Activated CD4-positive, alpha-beta T cell treated with anti-CD3 and anti-CD28 coated beads, Interleukin-2, amount 50 U/mL, for 1 hour (primary cell): ENCODE data around the gene A2M.

ENCODE experiments used
- DNase-seq: peaks from one replicate; pipeline ENCODE4 v3.0.0-alpha.2; 2020

Gene A2M

GRCh38 chr12:9120487-9121184, 4.9 kb upstream of the A2M start:
- no peak for DNase-seq

DNA sequence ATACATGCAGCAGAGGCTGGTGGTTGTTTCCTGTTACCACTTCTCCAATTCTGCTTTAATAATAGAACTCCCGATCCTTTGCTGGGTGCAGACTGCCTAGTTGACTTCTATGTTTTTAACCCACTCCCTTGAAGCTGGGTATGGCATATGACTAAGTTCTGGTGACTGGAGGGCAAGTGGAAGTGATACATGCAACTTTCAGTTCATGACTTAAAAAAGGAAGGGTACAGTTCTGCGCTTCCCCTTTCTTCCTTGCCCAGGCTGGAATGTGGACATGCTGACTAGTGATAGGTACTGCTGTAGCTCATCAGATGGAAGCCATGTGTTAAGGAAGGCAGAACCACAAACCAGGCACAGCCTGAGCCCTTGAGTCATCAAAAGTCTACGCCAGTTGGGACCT, 2.4 kb upstream of the A2M start:
- DNase-seq = no peak

GRCh38 chr12:9114946-9115345, 773 bp downstream of the A2M start:
- DNase-seq = no peak

DNA sequence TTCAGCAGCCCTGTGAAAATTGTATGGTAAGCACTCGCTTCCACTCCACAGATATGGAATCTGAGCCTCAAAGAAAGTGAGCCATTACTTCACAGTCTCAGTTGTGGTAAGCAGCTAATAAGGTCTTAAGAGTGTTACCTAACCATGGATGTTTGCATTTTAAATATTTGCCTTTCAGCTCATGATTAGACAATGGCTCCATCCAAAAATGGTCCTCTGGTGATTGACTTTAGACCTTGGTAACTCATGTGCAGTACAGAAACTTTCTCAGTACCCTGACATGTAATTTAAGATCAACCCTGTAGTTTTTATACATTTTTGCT, 1.8 kb downstream of the A2M start:
- no peak for DNase-seq

DNA sequence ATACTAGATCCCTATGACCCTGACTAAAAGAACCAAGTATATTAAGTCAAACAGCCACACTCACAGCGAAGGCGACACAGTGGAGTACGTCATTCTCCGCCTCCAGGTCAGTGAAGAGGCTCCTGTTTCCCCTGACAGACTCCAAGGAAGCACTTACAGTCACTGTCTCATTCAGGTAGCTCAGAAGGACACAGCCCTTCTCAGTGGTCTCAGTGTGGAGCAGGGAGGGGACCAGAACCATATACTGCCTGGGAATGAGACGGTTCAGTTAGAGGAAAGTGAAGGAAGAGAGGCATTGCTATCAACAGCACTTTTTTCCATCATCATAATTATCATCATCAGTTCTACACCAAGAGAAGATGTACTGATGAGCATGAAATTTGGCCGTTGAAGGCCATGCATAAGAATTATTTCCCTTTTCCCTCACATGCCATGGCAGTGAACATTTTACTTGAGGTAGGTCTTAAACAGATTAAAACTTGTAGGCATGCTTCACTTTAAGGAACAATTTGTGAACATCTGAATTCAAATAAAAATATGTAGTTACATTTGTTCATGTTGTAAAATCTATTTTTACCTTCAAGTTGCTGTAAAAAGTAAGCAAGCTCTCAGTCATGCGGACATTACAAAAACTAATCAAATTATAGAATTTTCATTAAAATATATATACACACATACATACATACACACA, 2.3 kb downstream of the A2M start:
- no peak for DNase-seq

GRCh38 chr12:9112076-9112853, 3.5 kb downstream of the A2M start:
- DNase-seq = no peak

GRCh38 chr12:9111525-9111924, 4.2 kb downstream of the A2M start:
- no peak for DNase-seq

- no peak for DNase-seq
Measured at GRCh38 chr12:9109737-9110491, 5.8 kb downstream of the A2M start.

DNA sequence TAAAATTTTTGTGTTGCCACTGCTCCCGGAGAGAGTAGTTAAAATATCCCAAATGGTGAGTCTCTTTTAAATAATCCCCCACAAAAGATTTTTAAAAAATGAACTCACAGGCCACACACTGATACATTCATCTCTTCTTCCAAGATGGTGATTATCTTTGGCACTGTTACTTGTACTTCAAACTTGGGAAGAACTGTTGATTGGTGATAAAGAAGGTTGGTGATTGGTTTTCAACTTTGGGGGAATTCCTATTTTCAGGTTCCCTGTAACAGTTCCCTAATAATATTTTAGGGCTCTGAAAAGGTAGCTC, 6.6 kb downstream of the A2M start:
- no peak for DNase-seq

- DNase-seq = no peak
Measured at GRCh38 chr12:9108504-9109212, 7.1 kb downstream of the A2M start.

- no peak for DNase-seq
Measured at GRCh38 chr12:9107542-9107873, 8.2 kb downstream of the A2M start.

- no peak for DNase-seq
Measured at GRCh38 chr12:9106610-9107541, 8.8 kb downstream of the A2M start.

DNA sequence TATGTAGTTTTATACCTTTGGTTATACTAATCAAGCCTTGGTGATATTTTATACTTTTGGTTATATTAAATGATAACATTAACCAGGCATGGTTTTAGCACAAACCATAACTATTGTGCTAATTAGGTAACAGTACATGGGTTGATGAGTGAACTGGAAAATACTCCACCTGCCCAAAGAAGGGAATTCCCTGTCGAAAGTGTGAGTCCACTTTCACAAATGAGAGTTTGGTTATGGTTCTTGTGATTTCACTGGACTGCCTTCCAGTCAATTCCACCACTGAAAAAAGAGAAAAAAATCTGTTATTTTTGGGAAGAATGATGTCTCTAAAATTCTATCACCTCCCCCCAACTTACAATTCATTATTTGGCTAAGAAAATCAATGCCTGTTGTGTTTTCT, 9.7 kb downstream of the A2M start:
- no peak for DNase-seq

DNA sequence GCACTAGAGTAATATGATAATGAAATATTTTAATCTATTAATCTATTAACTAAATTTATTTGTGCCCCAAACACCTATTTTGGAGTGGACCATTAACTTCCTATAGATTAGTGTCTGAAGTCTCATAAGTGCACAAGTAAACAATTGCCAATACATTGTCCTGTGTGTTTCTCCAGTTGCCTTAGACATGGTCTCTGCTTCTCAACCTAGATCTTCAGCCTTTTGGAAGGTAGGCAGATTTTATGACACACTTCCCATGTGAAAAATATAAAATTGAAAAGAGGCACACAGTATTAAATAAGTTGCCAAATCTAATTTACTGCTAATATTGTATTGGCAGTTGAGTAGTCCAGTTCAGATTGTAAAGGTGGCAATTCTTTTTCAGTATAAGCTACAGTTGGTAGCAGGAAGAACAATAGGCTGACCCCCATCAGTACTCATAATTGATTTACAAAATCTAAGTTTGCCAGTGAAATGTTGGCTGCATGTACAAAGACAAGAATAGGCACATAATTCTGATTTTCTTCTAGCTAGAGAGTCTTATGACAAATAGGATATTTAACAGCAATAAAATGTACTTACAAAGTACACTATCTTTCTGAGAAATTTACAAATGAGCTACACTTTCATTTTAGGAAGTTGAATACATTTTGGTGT, 10.8 kb downstream of the A2M start:
- DNase-seq = no peak

DNA sequence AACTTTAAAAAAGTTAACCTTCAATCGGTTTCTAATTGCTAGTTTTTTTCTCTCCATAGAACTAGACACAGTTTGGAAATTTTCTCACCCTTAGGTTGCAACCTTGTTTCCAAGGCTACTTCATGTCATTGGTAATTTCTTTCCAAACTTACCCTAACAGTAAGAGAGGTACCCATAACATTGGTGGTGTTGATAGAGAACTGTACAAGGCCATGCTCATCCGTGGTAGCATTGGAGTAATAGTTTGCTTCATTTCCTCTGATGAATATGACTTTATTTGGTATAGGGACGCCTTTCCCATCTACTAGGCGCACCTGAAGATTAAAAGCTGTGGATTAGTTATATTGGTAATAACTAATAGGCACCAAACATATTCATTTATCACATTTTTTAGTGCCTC, 11.6 kb downstream of the A2M start:
- DNase-seq = no peak

DNA sequence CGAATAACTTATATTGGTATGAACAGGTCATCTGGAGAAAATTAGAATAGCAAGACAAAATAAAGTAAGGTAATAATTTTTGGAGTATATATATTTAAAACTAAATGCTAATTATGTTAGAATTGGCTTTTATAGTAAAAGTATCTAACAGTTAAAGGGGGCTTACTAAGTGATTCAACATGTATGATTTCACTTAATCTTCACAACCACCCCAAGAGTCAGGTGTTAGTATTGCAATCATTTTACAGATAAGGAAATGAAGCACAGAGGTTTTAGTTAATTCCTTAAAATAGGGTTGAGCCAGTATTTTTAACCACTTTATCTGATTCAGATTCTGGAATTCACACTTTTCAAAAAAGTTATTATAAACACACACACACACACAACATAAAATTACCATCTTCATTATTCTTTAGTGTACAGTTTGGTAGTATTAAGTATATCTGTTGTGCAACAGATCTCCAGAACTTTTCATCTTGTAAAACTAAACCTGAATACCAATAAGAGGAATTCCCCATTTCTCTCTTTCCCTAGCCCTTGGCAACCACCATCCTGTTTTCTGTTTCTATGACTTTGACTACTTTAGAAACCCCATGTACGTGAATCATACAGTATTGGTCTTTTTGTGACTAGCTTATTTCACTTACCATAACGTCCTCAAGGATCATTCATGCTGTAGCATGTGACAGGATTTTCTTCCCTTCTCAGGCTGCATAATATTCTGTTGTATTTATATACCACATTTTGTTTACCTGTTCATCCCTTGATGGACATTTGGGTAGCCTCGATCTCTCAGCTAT, 12.5 kb downstream of the A2M start:
- DNase-seq = no peak

DNA sequence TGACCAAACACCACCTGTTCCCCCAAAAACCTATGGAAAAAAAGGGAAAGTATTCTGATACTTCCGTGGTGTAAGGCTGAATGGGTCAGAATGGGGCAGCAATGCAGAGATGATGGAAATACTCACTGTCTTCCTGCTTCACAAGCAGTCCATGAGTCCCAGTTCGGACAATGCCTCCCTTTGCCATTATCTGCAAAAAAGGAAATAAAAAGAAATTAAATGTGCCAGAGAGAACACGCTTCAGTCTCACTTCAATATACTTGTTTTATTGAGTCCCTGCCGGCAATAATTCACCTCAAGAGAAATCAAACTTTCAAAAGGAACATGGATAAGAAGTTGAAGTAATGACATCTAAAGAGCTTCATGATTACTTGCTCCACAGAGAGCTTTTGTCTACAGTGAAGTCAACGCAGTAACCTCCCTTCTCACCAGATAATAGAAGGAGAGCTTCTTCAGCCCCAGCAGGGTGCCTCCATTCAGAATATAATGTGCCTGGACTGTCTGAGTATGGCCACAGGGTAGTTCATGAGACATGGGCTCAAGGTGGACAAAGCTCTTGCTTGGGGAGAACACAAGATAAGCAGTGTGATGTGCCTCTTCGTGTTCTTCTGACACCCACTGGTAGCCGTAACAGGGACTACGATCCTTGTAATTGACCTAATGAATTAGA, 14.6 kb downstream of the A2M start:
- no peak for DNase-seq

GRCh38 chr12:9099552-9100190, 16.0 kb downstream of the A2M start:
- no peak for DNase-seq

- DNase-seq = no peak
Measured at GRCh38 chr12:9098463-9099026, 17.2 kb downstream of the A2M start.
